PC-3 (cell line): ENCODE data around the gene TMEFF1.

Experiments
- EZH2 ChIP-seq: fragments of 300-600 bp; sonication (generic); IDR thresholded peaks from one replicate; pipeline ENCODE4 v1.6.1; 2017; ENCODE audit warnings: antibody characterized with exemption, mild to moderate bottlenecking, low read length; ENCODE audit not compliant: unreplicated experiment
- EZH2phosphoT487 ChIP-seq: fragments of 300-600 bp; sonication (generic); IDR thresholded peaks from 2 replicates; pipeline ENCODE4 v1.6.1; 2018; ENCODE audit warnings: mild to moderate bottlenecking, antibody characterized with exemption, low read length, borderline replicate concordance
- TF ChIP-seq, protein P1 (sequence below): fragments of 300-600 bp; sonication (generic); conservative IDR thresholded peaks from 2 replicates; pipeline ENCODE4 v1.5.1; 2017; ENCODE audit warnings: antibody characterized with exemption, low read depth, mild to moderate bottlenecking, low read length

GRCh38 chr9:100499460-100499859 is 26.5 kb downstream of the TMEFF1 start:
- TF ChIP-seq EZH2 (no peak), EZH2phosphoT487 (no peak)
- TF ChIP-seq, protein P1, sequence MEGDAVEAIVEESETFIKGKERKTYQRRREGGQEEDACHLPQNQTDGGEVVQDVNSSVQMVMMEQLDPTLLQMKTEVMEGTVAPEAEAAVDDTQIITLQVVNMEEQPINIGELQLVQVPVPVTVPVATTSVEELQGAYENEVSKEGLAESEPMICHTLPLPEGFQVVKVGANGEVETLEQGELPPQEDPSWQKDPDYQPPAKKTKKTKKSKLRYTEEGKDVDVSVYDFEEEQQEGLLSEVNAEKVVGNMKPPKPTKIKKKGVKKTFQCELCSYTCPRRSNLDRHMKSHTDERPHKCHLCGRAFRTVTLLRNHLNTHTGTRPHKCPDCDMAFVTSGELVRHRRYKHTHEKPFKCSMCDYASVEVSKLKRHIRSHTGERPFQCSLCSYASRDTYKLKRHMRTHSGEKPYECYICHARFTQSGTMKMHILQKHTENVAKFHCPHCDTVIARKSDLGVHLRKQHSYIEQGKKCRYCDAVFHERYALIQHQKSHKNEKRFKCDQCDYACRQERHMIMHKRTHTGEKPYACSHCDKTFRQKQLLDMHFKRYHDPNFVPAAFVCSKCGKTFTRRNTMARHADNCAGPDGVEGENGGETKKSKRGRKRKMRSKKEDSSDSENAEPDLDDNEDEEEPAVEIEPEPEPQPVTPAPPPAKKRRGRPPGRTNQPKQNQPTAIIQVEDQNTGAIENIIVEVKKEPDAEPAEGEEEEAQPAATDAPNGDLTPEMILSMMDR = no peak
